GM12891 (cell line): ENCODE data around the gene HEBP2.

ENCODE experiments used
- PAX5 ChIP-seq: IDR thresholded peaks from 2 replicates; pipeline ENCODE4 v1.6.1; 2011; ENCODE audit warnings: low read length, moderate library complexity, mild to moderate bottlenecking; ENCODE audit not compliant: insufficient read depth, severe bottlenecking
- POLR2A ChIP-seq: IDR thresholded peaks from 2 replicates; pipeline ENCODE4 v1.6.1; 2011; ENCODE audit warnings: low read depth, low read length, control low read depth
- POLR2AphosphoS5 ChIP-seq: IDR thresholded peaks from 2 replicates; pipeline ENCODE4 v1.6.1; 2011; ENCODE audit warnings: low read depth, low read length, control low read depth
- POU2F2 ChIP-seq: IDR thresholded peaks from 2 replicates; pipeline ENCODE4 v1.6.1; 2011; ENCODE audit warnings: low read depth, mild to moderate bottlenecking, control low read depth, low read length, moderate library complexity
- SPI1 ChIP-seq: IDR thresholded peaks from 2 replicates; pipeline ENCODE4 v1.6.1; 2011; ENCODE audit warnings: low read depth, low read length, control low read depth
- TAF1 ChIP-seq: IDR thresholded peaks from 2 replicates; pipeline ENCODE4 v1.6.1; 2011; ENCODE audit warnings: low read depth, low read length, control low read depth

- TF ChIP-seq TAF1 (no peak), POLR2A (no peak), POLR2AphosphoS5 (no peak), POU2F2 (no peak), SPI1 (no peak), PAX5 (no peak)
These were observed 52.4 kb downstream of the HEBP2 start for GRCh38 chr6:138456401-138456790.
